ENCODE results near the gene WDR19.

GRCh38 chr4:39255871-39256270 lies 73.5 kb downstream of the WDR19 start:
- no peak for TF ChIP-seq CTCF (IDR thresholded peaks at IDR 0.05; ENCODE audit: low read length)
- TF ChIP-seq EZH2 (IDR thresholded peaks at IDR 0.05; ENCODE audit: borderline replicate concordance, low read length): no peak
